HepG2 (cell line): ENCODE results near the gene MCM3AP. TPM values are rescaled to one million over a fixed set of nuclear protein-coding genes. Genes with fewer than 3 reads are reported as not detected.

Experiments used
- ATAC-seq: fragments of 200-7000 bp; cut with Tn5 transposase; 3 replicates; pipeline ENCODE4 v1.9.1; 2020; ENCODE audit warnings: mild to moderate bottlenecking, moderate library complexity
- BruUV-seq: library from RNA; stranded (reverse); fragments of 400-500 nt; replicated peaks from 2 replicates; lab custom pipeline; 2021; lab: Mats Ljungman, UMichigan
- CTCF ChIA-PET: fragments of 300-600 bp; formaldehyde crosslinking; extraction: SDS; loops from one replicate; lab custom pipeline; 2021; ENCODE audit warnings: low total read pairs, inconsistent platforms, low intra/inter-chr PET ratio; lab: Yijun Ruan, JAX
- POLR2A ChIA-PET: fragments of 350-600 bp; sonication (Branson Sonifier 250); formaldehyde crosslinking; loops from one replicate; lab custom pipeline; 2020; ENCODE audit warnings: antibody characterized with exemption, inconsistent platforms; lab: Yijun Ruan, JAX
- DNase-seq: peaks from one replicate; pipeline ENCODE4 v3.0.0-alpha.2; 2015; ENCODE audit warnings: low spot score
- FAIRE-seq: peaks from 3 replicates; lab custom pipeline; 2011; peaks lifted over from hg19 to GRCh38; lab: Jason Lieb, UNC
- H2AFZ ChIP-seq: one replicate; pipeline ENCODE4 v1.6.1; 2011; ENCODE audit warnings: low read length, inconsistent platforms
- H3K27ac ChIP-seq: fragments of 300-600 bp; 3 replicates; pipeline ENCODE4 v1.8.0; 2011; ENCODE audit warnings: mixed run types, mild to moderate bottlenecking, mixed read lengths, low read length, inconsistent platforms; ENCODE audit not compliant: insufficient read depth; ENCODE audit errors: extremely low read length
- H3K27me3 ChIP-seq, 2 experiments: fragments of 200-600 bp in 1 of 2; 2 replicates in 1 of 2; 3 replicates in 1 of 2; pipeline versions ENCODE4 v1.6.0 to v1.8.0; 2011; ENCODE audit warnings: low read length in 2 of 2, mild to moderate bottlenecking in 2 of 2, moderate library complexity in 2 of 2, inconsistent platforms in 1 of 2; ENCODE audit not compliant: insufficient read depth in 2 of 2, control insufficient read depth in 1 of 2
- H3K36me3 ChIP-seq, 2 experiments: fragments of 200-600 bp in 1 of 2; replicated peaks in 1 of 2; 2 replicates in 1 of 2; 3 replicates in 1 of 2; pipeline versions ENCODE4 v1.5.1 to v1.8.0; 2011; ENCODE audit warnings: low read length in 2 of 2, inconsistent platforms in 1 of 2; ENCODE audit not compliant: insufficient read depth in 2 of 2, control insufficient read depth in 1 of 2
- H3K4me1 ChIP-seq: 2 replicates; pipeline ENCODE4 v1.5.1; 2012; ENCODE audit warnings: low read length, inconsistent platforms; ENCODE audit not compliant: insufficient read depth
- H3K4me2 ChIP-seq: 2 replicates; pipeline ENCODE4 v1.6.0; 2011; ENCODE audit warnings: low read depth, low read length, inconsistent platforms
- H3K4me3 ChIP-seq, 3 experiments: fragments of 200-600 bp in 1 of 3; sonication (generic), shearing (Covaris generic) in 1 of 3; replicated peaks in 1 of 3; 2 replicates each; pipeline ENCODE4 v1.5.1; 2011 to 2016; ENCODE audit warnings: low read length in 3 of 3, inconsistent platforms in 2 of 3, low read depth in 2 of 3, mild to moderate bottlenecking in 2 of 3, control low read depth in 1 of 3, mixed read lengths in 1 of 3; ENCODE audit not compliant: insufficient read depth in 1 of 3
- H3K79me2 ChIP-seq: one replicate; pipeline ENCODE4 v1.6.1; 2011; ENCODE audit warnings: low read length, inconsistent platforms; ENCODE audit not compliant: insufficient read depth
- H3K9ac ChIP-seq: 2 replicates; pipeline ENCODE4 v1.6.0; 2011; ENCODE audit warnings: mild to moderate bottlenecking, low read depth, low read length, inconsistent platforms; ENCODE audit not compliant: insufficient read depth
- H3K9me3 ChIP-seq: 2 replicates; pipeline ENCODE4 v1.5.1; 2012; ENCODE audit warnings: mild to moderate bottlenecking, low read length
- H4K20me1 ChIP-seq: 2 replicates; pipeline ENCODE4 v1.6.0; 2011; ENCODE audit warnings: inconsistent platforms, mild to moderate bottlenecking, low read length, moderate library complexity; ENCODE audit not compliant: insufficient read depth
- ATM ChIP-seq: fragments of 450-650 bp; IDR thresholded peaks from 2 replicates; pipeline ENCODE4 v1.7.1; 2017; ENCODE audit warnings: mild to moderate bottlenecking, borderline replicate concordance
- NFE2L1 ChIP-seq: sonication (generic); formaldehyde crosslinking; IDR thresholded peaks from 2 replicates; pipeline ENCODE4 v1.4.0; 2020; ENCODE audit warnings: missing genetic modification reagents, mild to moderate bottlenecking, borderline replicate concordance
- YY1 ChIP-seq: IDR thresholded peaks from 2 replicates; pipeline ENCODE4 v1.6.1; 2011; ENCODE audit warnings: low read length, low read depth, moderate library complexity, mild to moderate bottlenecking; ENCODE audit not compliant: insufficient read depth, insufficient replicate concordance
- WGBS: methylation state at CpG from one replicate; pipeline ENCODE4 v1.1.6; 2017; ENCODE audit warnings: low lambda C conversion rate; 5-methylcytosine and 5-hydroxymethylcytosine counted together
- in situ Hi-C: cut with HindIII; loops from 2 replicates; pipeline ENCODE4 v1.10.0; 2017; ENCODE audit warnings: low pct_unique_long_range_greater_than_20kb; ENCODE audit not compliant: extremely low pct_ligation_motif_present
- intact Hi-C: fragments of 100-400 bp; cut with micrococcal nuclease; formaldehyde crosslinking; loops from one replicate; pipeline ENCODE4 v1.10.0; 2022; ENCODE audit not compliant: unreplicated experiment
- polyA plus RNA-seq, 8 experiments: library from polyadenylated mRNA; depleted of rRNA in 3 of 8; stranded (reverse) in 7 of 8; unstranded in 1 of 8; fragments of >200 nt; fragmentation: Illumina TruSeq in 4 of 8; extraction: Trizol in 4 of 8; gene quantifications; 2 replicates each; pipeline versions ENCODE4 v1.2.1 to v1.2.3, GENCODE V29; 2011 to 2016; ENCODE audit warnings: low read depth in 4 of 8, missing spikeins in 1 of 8, mixed read lengths in 1 of 8; ENCODE audit not compliant: insufficient read depth in 1 of 8
- total RNA-seq, 5 experiments: library from RNA; depleted of rRNA; stranded (reverse); fragments of >200 nt; fragmentation: Illumina TruSeq; extraction: Trizol; gene quantifications; 2 replicates each; pipeline ENCODE4 v1.2.3, GENCODE V29; 2016; ENCODE audit warnings: low read depth in 1 of 5
- TF ChIP-seq, protein P1 (sequence below): sonication (generic); formaldehyde crosslinking; IDR thresholded peaks from 2 replicates; pipeline ENCODE4 v1.4.0; 2020; ENCODE audit warnings: missing genetic modification reagents
- TF ChIP-seq, protein P2 (sequence below): sonication (generic); formaldehyde crosslinking; IDR thresholded peaks from 2 replicates; pipeline ENCODE4 v1.8.0; 2023; ENCODE audit warnings: mild to moderate bottlenecking, missing genetic modification reagents
- TF ChIP-seq, protein P3 (sequence below): sonication (generic); formaldehyde crosslinking; IDR thresholded peaks from 2 replicates; pipeline ENCODE4 v1.5.0; 2020; ENCODE audit warnings: mild to moderate bottlenecking, missing genetic modification reagents, moderate library complexity
- TF ChIP-seq, protein P4 (sequence below): sonication (generic); formaldehyde crosslinking; IDR thresholded peaks from 2 replicates; pipeline ENCODE4 v1.4.0; 2020; ENCODE audit warnings: missing genetic modification reagents, low read depth, mild to moderate bottlenecking, borderline replicate concordance
- TF ChIP-seq, protein P5 (sequence below): IDR thresholded peaks from 2 replicates; pipeline ENCODE4 v1.6.1; 2016; ENCODE audit warnings: low read depth, control low read depth

The MCM3AP gene
- total and polyA plus RNA-seq, 2 of the 13 experiments (the other 11 are each of a cell fraction or from before 2014, with no cell fraction given) = 27.0 to 54.7 TPM

DNA sequence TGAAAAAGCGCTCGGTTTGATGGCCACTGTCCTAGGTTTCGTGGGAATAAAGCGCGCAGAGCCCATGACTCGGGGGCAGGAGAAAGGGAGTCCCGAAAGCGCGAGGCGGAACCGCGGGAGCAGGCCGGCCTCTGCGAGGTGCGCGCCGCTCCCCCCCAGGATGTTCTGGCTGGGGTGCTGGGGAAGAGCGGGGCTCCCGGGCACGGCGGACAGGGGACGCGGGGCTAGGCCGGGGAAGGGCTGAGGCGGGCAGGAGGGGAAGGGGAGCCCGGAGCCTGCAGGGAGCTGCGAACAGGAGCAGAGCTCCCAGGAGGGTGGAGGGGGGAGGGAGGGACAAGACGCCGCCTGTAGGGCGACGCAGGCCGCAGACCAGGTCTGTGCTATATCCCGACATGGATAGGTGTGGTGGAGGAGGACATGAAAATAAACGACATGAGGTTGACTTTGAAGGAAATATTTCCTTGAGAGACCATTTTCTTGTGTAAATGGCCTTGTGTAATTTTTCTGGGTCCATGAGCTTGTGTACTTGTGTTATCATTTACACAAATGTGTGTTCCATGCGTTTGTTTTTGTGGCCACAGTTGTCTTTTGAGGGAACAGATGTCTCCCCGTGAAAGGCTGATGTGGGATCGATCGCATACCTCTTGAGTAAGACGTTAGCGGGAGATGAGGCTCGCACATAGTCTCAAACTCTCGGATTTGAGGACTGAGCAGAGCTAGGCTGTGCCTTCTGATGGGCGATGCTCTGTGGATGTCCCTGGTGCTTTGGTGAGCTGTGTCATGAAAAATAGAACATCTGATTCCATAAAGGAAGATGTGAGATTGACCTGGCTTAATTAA lies 39.9 kb upstream of the MCM3AP start (continued):
- TF ChIP-seq, protein P1, sequence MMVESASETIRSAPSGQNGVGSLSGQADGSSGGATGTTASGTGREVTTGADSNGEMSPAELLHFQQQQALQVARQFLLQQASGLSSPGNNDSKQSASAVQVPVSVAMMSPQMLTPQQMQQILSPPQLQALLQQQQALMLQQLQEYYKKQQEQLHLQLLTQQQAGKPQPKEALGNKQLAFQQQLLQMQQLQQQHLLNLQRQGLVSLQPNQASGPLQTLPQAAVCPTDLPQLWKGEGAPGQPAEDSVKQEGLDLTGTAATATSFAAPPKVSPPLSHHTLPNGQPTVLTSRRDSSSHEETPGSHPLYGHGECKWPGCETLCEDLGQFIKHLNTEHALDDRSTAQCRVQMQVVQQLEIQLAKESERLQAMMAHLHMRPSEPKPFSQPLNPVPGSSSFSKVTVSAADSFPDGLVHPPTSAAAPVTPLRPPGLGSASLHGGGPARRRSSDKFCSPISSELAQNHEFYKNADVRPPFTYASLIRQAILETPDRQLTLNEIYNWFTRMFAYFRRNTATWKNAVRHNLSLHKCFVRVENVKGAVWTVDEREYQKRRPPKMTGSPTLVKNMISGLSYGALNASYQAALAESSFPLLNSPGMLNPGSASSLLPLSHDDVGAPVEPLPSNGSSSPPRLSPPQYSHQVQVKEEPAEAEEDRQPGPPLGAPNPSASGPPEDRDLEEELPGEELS (CRISPR knock-in tag) = no peak
- TF ChIP-seq, protein P2, sequence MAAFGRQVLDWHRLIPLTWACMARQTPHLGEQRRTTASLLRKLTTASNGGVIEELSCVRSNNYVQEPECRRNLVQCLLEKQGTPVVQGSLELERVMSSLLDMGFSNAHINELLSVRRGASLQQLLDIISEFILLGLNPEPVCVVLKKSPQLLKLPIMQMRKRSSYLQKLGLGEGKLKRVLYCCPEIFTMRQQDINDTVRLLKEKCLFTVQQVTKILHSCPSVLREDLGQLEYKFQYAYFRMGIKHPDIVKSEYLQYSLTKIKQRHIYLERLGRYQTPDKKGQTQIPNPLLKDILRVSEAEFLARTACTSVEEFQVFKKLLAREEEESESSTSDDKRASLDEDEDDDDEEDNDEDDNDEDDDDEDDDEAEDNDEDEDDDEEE (CRISPR knock-in tag) = 0 out of 2 replicates have a peak, but pooled peaks have one; percentile 0

DNA sequence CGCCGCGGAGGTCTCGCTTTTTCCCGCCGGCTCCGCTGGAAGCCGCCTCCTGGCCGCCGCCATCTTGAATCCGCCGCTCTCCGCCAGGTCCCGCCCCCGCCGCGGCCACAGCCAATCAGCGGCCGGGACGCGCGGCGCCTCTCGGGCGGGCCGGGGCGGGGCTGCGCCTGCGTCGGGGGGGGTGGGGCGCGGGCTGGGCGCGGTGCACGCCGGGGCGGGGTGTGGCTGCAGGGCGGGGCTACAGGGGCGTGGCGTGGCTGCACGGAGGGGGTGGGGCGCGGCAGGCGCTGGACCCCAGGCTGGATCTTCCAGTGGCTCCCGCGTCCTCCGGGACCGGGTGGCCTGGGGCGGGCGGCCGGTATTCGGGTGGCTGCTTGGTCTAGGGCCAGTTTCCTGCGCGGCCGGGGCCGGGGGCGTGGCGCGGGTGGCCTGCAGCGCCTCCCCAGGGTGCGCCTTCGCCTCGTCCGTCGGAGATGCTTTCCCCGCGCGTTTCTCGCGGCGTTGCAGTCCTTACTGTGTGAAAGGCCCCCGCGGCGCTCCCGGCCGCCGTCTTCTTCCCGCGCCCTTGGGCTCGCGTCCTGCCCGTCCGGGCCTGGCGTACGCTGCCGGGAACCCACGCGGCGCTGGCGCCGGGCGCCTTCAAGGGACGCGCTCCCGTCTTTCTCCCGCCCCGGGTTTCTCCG lies 39.1 kb upstream of the MCM3AP start:
- no peaks in the 10 kb centered on the region for H4K20me1 ChIP-seq
- peaks cover 48% of the 10 kb centered on the region for H3K79me2 ChIP-seq
- BruUV-seq = TSS peak; percentile 62
- H3K4me3 ChIP-seq = peak overlapping the region; percentile 95 to 98 (median 97)
- CTCF ChIA-PET = no interaction called here
- peak overlapping the region; percentile 94 for H3K9ac ChIP-seq
- FAIRE-seq (no peak), DNase-seq (peak; percentile 42), ATAC-seq (peak; percentile 68)
- H3K27me3 ChIP-seq = no peaks in the 10 kb centered on the region; a peak in 1 of 5 replicates
- H3K4me2 ChIP-seq = peak overlapping the region; percentile 100
- H3K4me1 ChIP-seq = peaks cover 44% of the 10 kb centered on the region
- H3K9me3 ChIP-seq = no peaks in the 10 kb centered on the region
- peak overlapping the region; percentile 99 for H3K27ac ChIP-seq
- no peak overlapping the region for H2AFZ ChIP-seq
- intact Hi-C loops = loop anchor here (1.0 to 5.0 kb wide), 3 partner anchors 38 to 177 kb away; partner anchors contain the start of gene YBEY
- POLR2A ChIA-PET = interaction anchor here (0.6 to 1.0 kb wide), 3 partner anchors 71 to 351 kb away, joined by 3 read pairs; no protein-coding TSS in a partner anchor
- in situ Hi-C loops = loop anchor here (5.0 kb wide), 1 partner anchor 37 kb away; the partner anchor contains the start of genes MCM3AP and YBEY
- 0% methylated on average over 3 of the region's 98 CpGs for WGBS
- peaks cover 1 to 13% of the 10 kb centered on the region in 2 experiments; a peak in 2 of 5 replicates for H3K36me3 ChIP-seq
- TF ChIP-seq, protein P3, sequence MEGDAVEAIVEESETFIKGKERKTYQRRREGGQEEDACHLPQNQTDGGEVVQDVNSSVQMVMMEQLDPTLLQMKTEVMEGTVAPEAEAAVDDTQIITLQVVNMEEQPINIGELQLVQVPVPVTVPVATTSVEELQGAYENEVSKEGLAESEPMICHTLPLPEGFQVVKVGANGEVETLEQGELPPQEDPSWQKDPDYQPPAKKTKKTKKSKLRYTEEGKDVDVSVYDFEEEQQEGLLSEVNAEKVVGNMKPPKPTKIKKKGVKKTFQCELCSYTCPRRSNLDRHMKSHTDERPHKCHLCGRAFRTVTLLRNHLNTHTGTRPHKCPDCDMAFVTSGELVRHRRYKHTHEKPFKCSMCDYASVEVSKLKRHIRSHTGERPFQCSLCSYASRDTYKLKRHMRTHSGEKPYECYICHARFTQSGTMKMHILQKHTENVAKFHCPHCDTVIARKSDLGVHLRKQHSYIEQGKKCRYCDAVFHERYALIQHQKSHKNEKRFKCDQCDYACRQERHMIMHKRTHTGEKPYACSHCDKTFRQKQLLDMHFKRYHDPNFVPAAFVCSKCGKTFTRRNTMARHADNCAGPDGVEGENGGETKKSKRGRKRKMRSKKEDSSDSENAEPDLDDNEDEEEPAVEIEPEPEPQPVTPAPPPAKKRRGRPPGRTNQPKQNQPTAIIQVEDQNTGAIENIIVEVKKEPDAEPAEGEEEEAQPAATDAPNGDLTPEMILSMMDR = peak; percentile 2; the same call in 1 of the 2 replicates
- TF ChIP-seq, protein P4, sequence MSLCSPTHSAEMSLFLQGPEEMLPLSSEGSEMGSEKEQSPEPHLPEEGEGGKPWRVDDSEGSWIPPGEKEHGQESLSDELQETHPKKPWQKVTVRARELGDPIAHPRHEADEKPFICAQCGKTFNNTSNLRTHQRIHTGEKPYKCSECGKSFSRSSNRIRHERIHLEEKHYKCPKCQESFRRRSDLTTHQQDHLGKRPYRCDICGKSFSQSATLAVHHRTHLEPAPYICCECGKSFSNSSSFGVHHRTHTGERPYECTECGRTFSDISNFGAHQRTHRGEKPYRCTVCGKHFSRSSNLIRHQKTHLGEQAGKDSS (CRISPR knock-in tag) = no peak
- TF ChIP-seq ATM (no peak), NFE2L1 (no peak), YY1 (peak; percentile 95)
- TF ChIP-seq, protein P5, sequence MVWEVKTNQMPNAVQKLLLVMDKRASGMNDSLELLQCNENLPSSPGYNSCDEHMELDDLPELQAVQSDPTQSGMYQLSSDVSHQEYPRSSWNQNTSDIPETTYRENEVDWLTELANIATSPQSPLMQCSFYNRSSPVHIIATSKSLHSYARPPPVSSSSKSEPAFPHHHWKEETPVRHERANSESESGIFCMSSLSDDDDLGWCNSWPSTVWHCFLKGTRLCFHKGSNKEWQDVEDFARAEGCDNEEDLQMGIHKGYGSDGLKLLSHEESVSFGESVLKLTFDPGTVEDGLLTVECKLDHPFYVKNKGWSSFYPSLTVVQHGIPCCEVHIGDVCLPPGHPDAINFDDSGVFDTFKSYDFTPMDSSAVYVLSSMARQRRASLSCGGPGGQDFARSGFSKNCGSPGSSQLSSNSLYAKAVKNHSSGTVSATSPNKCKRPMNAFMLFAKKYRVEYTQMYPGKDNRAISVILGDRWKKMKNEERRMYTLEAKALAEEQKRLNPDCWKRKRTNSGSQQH (CRISPR knock-in tag) = 0 out of 2 replicates have a peak, but pooled peaks have one; percentile 4
